Neuronal stem cell (in vitro differentiated cells): Measurements from ENCODE around the gene MAGEA2B.
"Not testable (repeated sequence)": the region's sequence is repeated elsewhere in the genome, so short reads cannot be mapped to it uniquely, and the experiment has no call there.

Source experiments
- DNase-seq: peaks from one replicate; pipeline ENCODE4 v3.0.0-alpha.2; 2013; ENCODE audit warnings: low spot score
- H2AFZ ChIP-seq: one replicate; pipeline ENCODE4 v1.6.1; 2013; ENCODE audit warnings: mild to moderate bottlenecking, low read length, inconsistent platforms
- H2AK5ac ChIP-seq: 2 replicates; pipeline ENCODE4 v1.6.1; 2013; ENCODE audit warnings: low read depth, mild to moderate bottlenecking, inconsistent platforms, low read length, moderate library complexity, mixed read lengths
- H2BK120ac ChIP-seq: 2 replicates; pipeline ENCODE4 v1.6.1; 2013; ENCODE audit warnings: low read depth, mild to moderate bottlenecking, inconsistent platforms, low read length, moderate library complexity, mixed read lengths
- H2BK12ac ChIP-seq: one replicate; pipeline ENCODE4 v1.6.1; 2013; ENCODE audit warnings: low read length, inconsistent platforms
- H2BK15ac ChIP-seq: 2 replicates; pipeline ENCODE4 v1.6.1; 2013; ENCODE audit warnings: mild to moderate bottlenecking, low read length, inconsistent platforms, mixed read lengths
- H2BK5ac ChIP-seq: one replicate; pipeline ENCODE4 v1.6.1; 2013; ENCODE audit warnings: inconsistent platforms, mild to moderate bottlenecking, low read length, moderate library complexity
- H3K14ac ChIP-seq: one replicate; pipeline ENCODE4 v1.6.1; 2013; ENCODE audit warnings: low read length, inconsistent platforms
- H3K18ac ChIP-seq: 2 replicates; pipeline ENCODE4 v1.6.1; 2013; ENCODE audit warnings: low read length, inconsistent platforms
- H3K23ac ChIP-seq: 2 replicates; pipeline ENCODE4 v1.6.1; 2013; ENCODE audit warnings: low read depth, mild to moderate bottlenecking, mixed read lengths, low read length, inconsistent platforms; ENCODE audit not compliant: poor library complexity
- H3K27ac ChIP-seq: replicated peaks from 3 replicates; pipeline ENCODE4 v1.5.1; 2013; ENCODE audit warnings: low read length, inconsistent platforms
- H3K27me3 ChIP-seq, 3 experiments: 2 replicates each; pipeline ENCODE4 v1.6.1; 2013; ENCODE audit warnings: low read length in 3 of 3, mild to moderate bottlenecking in 2 of 3, inconsistent platforms in 1 of 3, low read depth in 1 of 3, mixed read lengths in 1 of 3, moderate library complexity in 1 of 3; ENCODE audit not compliant: control insufficient read depth in 3 of 3, insufficient read depth in 3 of 3
- H3K36me3 ChIP-seq, 2 donors: replicated peaks in 1 of 2; 2 replicates each; pipeline ENCODE4 v1.6.1; 2013; ENCODE audit warnings: low read length in 2 of 2; ENCODE audit not compliant: control insufficient read depth in 2 of 2, insufficient read depth in 2 of 2
- H3K4ac ChIP-seq: 2 replicates; pipeline ENCODE4 v1.6.1; 2013; ENCODE audit warnings: inconsistent platforms, mild to moderate bottlenecking, low read length, moderate library complexity
- H3K4me1 ChIP-seq, 2 donors: 1 replicate in 1 of 2; 2 replicates in 1 of 2; pipeline ENCODE4 v1.6.1; 2013; ENCODE audit warnings: low read length in 2 of 2, low read depth in 1 of 2; ENCODE audit not compliant: control insufficient read depth in 2 of 2, insufficient read depth in 1 of 2
- H3K4me2 ChIP-seq: one replicate; pipeline ENCODE4 v1.6.1; 2013; ENCODE audit warnings: mild to moderate bottlenecking, low read length, inconsistent platforms; ENCODE audit not compliant: insufficient read depth, poor library complexity, severe bottlenecking
- H3K4me3 ChIP-seq, 2 donors: 2 replicates each; pipeline ENCODE4 v1.5.1; 2013; ENCODE audit warnings: low read length in 2 of 2, mild to moderate bottlenecking in 2 of 2, inconsistent platforms in 1 of 2, moderate library complexity in 1 of 2
- H3K79me1 ChIP-seq: one replicate; pipeline ENCODE4 v1.6.1; 2013; ENCODE audit warnings: low read depth, mild to moderate bottlenecking, inconsistent platforms, low read length, moderate library complexity
- H3K9ac ChIP-seq: one replicate; pipeline ENCODE4 v1.6.1; 2013; ENCODE audit warnings: mild to moderate bottlenecking, low read depth, low read length, inconsistent platforms; ENCODE audit not compliant: poor library complexity
- H3K9me3 ChIP-seq, 2 donors: replicated peaks in 1 of 2; 2 replicates each; pipeline versions ENCODE3 to v1.6.1; 2013; ENCODE audit warnings: low read length in 2 of 2, mild to moderate bottlenecking in 2 of 2, inconsistent platforms in 1 of 2, low read depth in 1 of 2, mixed read lengths in 1 of 2, moderate library complexity in 1 of 2; ENCODE audit not compliant: control insufficient read depth in 2 of 2, insufficient read depth in 1 of 2
- H4K8ac ChIP-seq: one replicate; pipeline ENCODE4 v1.6.1; 2013; ENCODE audit warnings: low read depth, mild to moderate bottlenecking, inconsistent platforms, low read length, moderate library complexity
- H4K91ac ChIP-seq: one replicate; pipeline ENCODE4 v1.6.1; 2013; ENCODE audit warnings: low read length, low read depth, mild to moderate bottlenecking, inconsistent platforms; ENCODE audit not compliant: poor library complexity
- WGBS, 2 donors: extraction: QIAGEN DNeasy Blood & Tissue Kit; methylation state at CpG; one replicate each; pipeline ENCODE4 v1.1.7; 2013; ENCODE audit warnings: missing lambda C conversion rate in 2 of 2, mixed read lengths in 1 of 2; ENCODE audit not compliant: insufficient read length in 2 of 2, insufficient replicate concordance in 1 of 2; ENCODE audit errors: extremely low coverage in 2 of 2; 5-methylcytosine and 5-hydroxymethylcytosine counted together

The MAGEA2B gene

GRCh38 chrX:152761582-152761981, 47.2 kb downstream of the MAGEA2B start:
- H3K4me3 ChIP-seq, H3K79me1 ChIP-seq, H3K4ac ChIP-seq, H3K9me3 ChIP-seq, H3K4me1 ChIP-seq, H2AFZ ChIP-seq, H3K27me3 ChIP-seq, H3K23ac ChIP-seq, H3K18ac ChIP-seq, H3K27ac ChIP-seq, H3K9ac ChIP-seq, H2BK5ac ChIP-seq, H4K8ac ChIP-seq, DNase-seq, H2BK120ac ChIP-seq, H3K14ac ChIP-seq, H4K91ac ChIP-seq, H2BK12ac ChIP-seq, H2BK15ac ChIP-seq, H3K4me2 ChIP-seq, H3K36me3 ChIP-seq, H2AK5ac ChIP-seq: not testable (repeated sequence)
- no CpG with 5 or more reads among the region's 7 CpGs for WGBS, 2 donors

DNA sequence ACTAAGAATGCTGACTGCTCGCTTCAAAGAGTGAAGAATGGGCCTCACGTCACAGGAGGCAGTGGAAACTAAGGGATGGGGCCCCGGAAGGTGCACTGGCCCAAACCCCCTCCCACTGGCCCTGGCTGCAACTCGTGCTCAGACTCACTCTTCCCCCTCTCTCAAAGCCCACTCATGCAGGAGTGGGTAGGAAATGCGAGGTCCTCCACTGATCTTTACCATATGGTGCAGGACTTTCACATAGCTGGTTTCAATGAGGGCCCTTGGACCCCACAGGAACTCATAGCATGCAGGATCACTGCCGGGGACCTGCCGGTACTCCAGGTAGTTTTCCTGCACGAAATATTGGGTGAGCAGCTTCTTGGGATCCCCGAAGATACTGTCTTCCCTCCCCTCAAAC, 52.1 kb downstream of the MAGEA2B start:
- not testable (repeated sequence) for H3K36me3 ChIP-seq, H3K14ac ChIP-seq, H3K23ac ChIP-seq, H3K4me1 ChIP-seq, H2BK5ac ChIP-seq, H2BK120ac ChIP-seq, H4K91ac ChIP-seq, H2AK5ac ChIP-seq, H2BK15ac ChIP-seq, H4K8ac ChIP-seq, H3K4me2 ChIP-seq, H2AFZ ChIP-seq, H3K27ac ChIP-seq, H3K4me3 ChIP-seq, H3K18ac ChIP-seq, H3K79me1 ChIP-seq, H3K9me3 ChIP-seq, H3K9ac ChIP-seq, H3K27me3 ChIP-seq, DNase-seq, H2BK12ac ChIP-seq, H3K4ac ChIP-seq
- WGBS, 2 donors: no CpG with 5 or more reads among the region's 9 CpGs
